Common myeloid progenitor, CD34-positive (primary cell): ENCODE data around the gene PRR13.

Source experiments
- CTCF ChIA-PET: fragments of 350-600 bp; sonication (Branson Sonifier 250); formaldehyde crosslinking; loops from one replicate; lab custom pipeline; 2021; ENCODE audit warnings: antibody characterized with exemption; lab: Charles Lee
- POLR2A ChIA-PET: fragments of 350-600 bp; sonication (Branson Sonifier 250); formaldehyde crosslinking; loops from one replicate; lab custom pipeline; 2021; ENCODE audit warnings: antibody characterized with exemption; lab: Charles Lee
- DNase-seq, 3 donors: peaks; one replicate each; pipeline versions ENCODE4 v3.0.0 to v3.0.0-alpha.2; 2013
- H3K27ac ChIP-seq, 2 experiments: 1 replicate in 1 of 2; 2 replicates in 1 of 2; pipeline ENCODE4 v1.7.0; 2013; ENCODE audit warnings: inconsistent platforms in 2 of 2, low read length in 2 of 2, mild to moderate bottlenecking in 2 of 2, low read depth in 1 of 2, moderate library complexity in 1 of 2; ENCODE audit not compliant: severe bottlenecking in 2 of 2, insufficient read depth in 1 of 2, poor library complexity in 1 of 2
- H3K27me3 ChIP-seq, 5 experiments: replicated peaks in 2 of 5; 1 replicate in 3 of 5; 2 replicates in 2 of 5; pipeline versions ENCODE4 v1.6.1 to v1.7.0; 2013; ENCODE audit warnings: low read length in 4 of 5, mild to moderate bottlenecking in 2 of 5, moderate library complexity in 2 of 5, inconsistent platforms in 1 of 5; ENCODE audit not compliant: insufficient read depth in 5 of 5, control insufficient read depth in 4 of 5
- H3K36me3 ChIP-seq, 4 experiments: 1 replicate in 2 of 4; 2 replicates in 2 of 4; pipeline versions ENCODE4 v1.6.1 to v1.7.0; 2013; ENCODE audit warnings: low read length in 3 of 4, control low read depth in 1 of 4, mild to moderate bottlenecking in 1 of 4; ENCODE audit not compliant: control insufficient read depth in 4 of 4, insufficient read depth in 4 of 4
- H3K4me1 ChIP-seq, 4 experiments: 1 replicate in 3 of 4; 2 replicates in 1 of 4; pipeline versions ENCODE4 v1.6.1 to v1.7.1; 2013; ENCODE audit warnings: low read length in 3 of 4, mild to moderate bottlenecking in 3 of 4, control low read depth in 1 of 4, inconsistent platforms in 1 of 4, moderate library complexity in 1 of 4; ENCODE audit not compliant: control insufficient read depth in 4 of 4, insufficient read depth in 4 of 4; ENCODE audit errors: control extremely low read depth in 1 of 4
- H3K4me3 ChIP-seq, 7 experiments: 1 replicate in 4 of 7; 2 replicates in 3 of 7; pipeline versions ENCODE4 v1.5.1 to v1.7.0; 2013; ENCODE audit warnings: mild to moderate bottlenecking in 7 of 7, low read length in 6 of 7, moderate library complexity in 6 of 7, inconsistent platforms in 2 of 7, low read depth in 2 of 7, control low read depth in 1 of 7; ENCODE audit not compliant: insufficient read depth in 4 of 7, control insufficient read depth in 1 of 7; ENCODE audit errors: extremely low read depth in 1 of 7
- H3K9me3 ChIP-seq, 5 experiments: 1 replicate in 4 of 5; 2 replicates in 1 of 5; pipeline versions ENCODE4 v1.6.1 to v1.7.1; 2013; ENCODE audit warnings: low read length in 4 of 5, mild to moderate bottlenecking in 2 of 5, inconsistent platforms in 1 of 5, low read depth in 1 of 5, moderate library complexity in 1 of 5; ENCODE audit not compliant: control insufficient read depth in 4 of 5, insufficient read depth in 2 of 5; ENCODE audit errors: control extremely low read depth in 1 of 5
- WGBS: methylation state at CpG from one replicate; pipeline ENCODE4 v1.1.5; 2013; ENCODE audit not compliant: insufficient coverage; 5-methylcytosine and 5-hydroxymethylcytosine counted together

The PRR13 gene

GRCh38 chr12:53486736-53487487, 45.4 kb downstream of the PRR13 start:
- Histone ChIP-seq H3K4me3 (no peak overlapping the region), H3K27ac (no peak overlapping the region), H3K27me3 (no peaks in the 10 kb centered on the region), H3K9me3 (no peaks in the 10 kb centered on the region), H3K4me1 (peaks cover 0 to 3% (median under 1%) of the 10 kb centered on the region in 4 experiments), H3K36me3 (peaks cover 8 to 57% (median 42%) of the 10 kb centered on the region in 4 experiments)
- 96% methylated on average over 15 of the region's 17 CpGs for WGBS
- ChIA-PET CTCF (interaction anchor here (1.1 to 1.8 kb wide), 2 partner anchors 13 to 22 kb away, joined by 3 to 6 read pairs; no protein-coding TSS in a partner anchor), POLR2A (interaction anchor here (1.0 kb wide), 1 partner anchor 14 kb away, joined by 3 read pairs; the partner anchor contains the start of gene TARBP2)
- DNase-seq, result no peak

GRCh38 chr12:53489242-53489864, 47.8 kb downstream of the PRR13 start:
- POLR2A ChIA-PET, result interaction anchor here (2.1 kb wide), 1 partner anchor 12 kb away, joined by 6 read pairs; the partner anchor contains the start of gene TARBP2
- peaks cover 6 to 24% (median 21%) of the 10 kb centered on the region in 4 experiments for H3K4me1 ChIP-seq
- no peaks in the 10 kb centered on the region for H3K9me3 ChIP-seq
- H3K4me3 ChIP-seq, result no peak overlapping the region
- no peaks in the 10 kb centered on the region for H3K27me3 ChIP-seq
- H3K36me3 ChIP-seq, result peaks cover 5 to 33% (median 25%) of the 10 kb centered on the region in 4 experiments
- no peak for DNase-seq
- CTCF ChIA-PET, result interaction anchor here (0.7 to 4.0 kb wide), 7 partner anchors 11 to 137 kb away, joined by 3 to 26 read pairs (median 6); partner anchors contain the start of gene TARBP2
- WGBS, result 100% methylated on average over 2 of the region's 5 CpGs
- H3K27ac ChIP-seq, result no peak overlapping the region

- H3K36me3 ChIP-seq, result peaks cover 3 to 6% (median 5%) of the 10 kb centered on the region in 4 experiments
- peak overlapping the region in 6 of 7 experiments; percentile 16 to 84 (median 62) for H3K4me3 ChIP-seq
- DNase-seq, result no peak
- no peaks in the 10 kb centered on the region for H3K27me3 ChIP-seq
- no peaks in the 10 kb centered on the region for H3K9me3 ChIP-seq
- peak overlapping the region; percentile 58 to 80 for H3K27ac ChIP-seq
- 82% methylated on average over 9 of the region's 20 CpGs for WGBS
- ChIA-PET POLR2A (interaction anchor here (0.8 to 2.0 kb wide), 3 partner anchors 8 to 15 kb away, joined by 3 to 11 read pairs (median 6); partner anchors contain the start of gene TARBP2), CTCF (interaction anchor here (0.9 to 3.4 kb wide), 5 partner anchors 9 to 16 kb away, joined by 3 to 14 read pairs (median 3); partner anchors contain the start of gene TARBP2)
- H3K4me1 ChIP-seq, result peaks cover 8 to 42% (median 26%) of the 10 kb centered on the region in 4 experiments
Measured at GRCh38 chr12:53492188-53492587, 50.7 kb downstream of the PRR13 start.

- POLR2A ChIA-PET, result interaction anchor here (1.3 to 2.0 kb wide), 4 partner anchors 7 to 18 kb away, joined by 3 to 11 read pairs (median 8); partner anchors contain the start of gene TARBP2
- CTCF ChIA-PET, result interaction anchor here (0.9 to 3.6 kb wide), 7 partner anchors 9 to 50 kb away, joined by 3 to 14 read pairs (median 3); no protein-coding TSS in a partner anchor
- peaks cover 0 to under 1% (median 0%) of the 10 kb centered on the region in 4 experiments for H3K36me3 ChIP-seq
- peak overlapping the region; percentile 58 to 80 for H3K27ac ChIP-seq
- no peaks in the 10 kb centered on the region for H3K27me3 ChIP-seq
- H3K4me3 ChIP-seq, result peak overlapping the region; percentile 17 to 84 (median 68)
- 0% methylated on average over 32 of the region's 52 CpGs for WGBS
- H3K4me1 ChIP-seq, result peaks cover 8 to 48% (median 26%) of the 10 kb centered on the region in 4 experiments
- peak; percentile 86 to 91 (median 89) for DNase-seq
- no peaks in the 10 kb centered on the region for H3K9me3 ChIP-seq
Measured at GRCh38 chr12:53492830-53493609, 51.5 kb downstream of the PRR13 start.

GRCh38 chr12:53493610-53494391, 52.3 kb downstream of the PRR13 start:
- WGBS, result 44% methylated on average over 6 of the region's 11 CpGs
- DNase-seq, result no peak
- POLR2A ChIA-PET, result interaction anchor here (1.3 to 1.9 kb wide), 3 partner anchors 11 to 19 kb away, joined by 3 to 9 read pairs (median 6); no protein-coding TSS in a partner anchor
- H3K36me3 ChIP-seq, result no peaks in the 10 kb centered on the region
- no peaks in the 10 kb centered on the region for H3K27me3 ChIP-seq
- peaks cover 8 to 56% (median 32%) of the 10 kb centered on the region in 4 experiments for H3K4me1 ChIP-seq
- H3K4me3 ChIP-seq, result peak overlapping the region; percentile 17 to 84 (median 68)
- H3K9me3 ChIP-seq, result no peaks in the 10 kb centered on the region
- H3K27ac ChIP-seq, result peak overlapping the region; percentile 19 to 69
- CTCF ChIA-PET, result interaction anchor here (0.6 to 3.6 kb wide), 7 partner anchors 10 to 197 kb away, joined by 3 to 14 read pairs (median 6); no protein-coding TSS in a partner anchor
